Left lung (tissue), 10 donors: ENCODE results near the gene PPP1R9B. TPM values are rescaled to one million over a fixed set of nuclear protein-coding genes. Genes with fewer than 3 reads are reported as not detected.

ENCODE experiments used
- ATAC-seq: fragments of 200-7000 bp; cut with Tn5 transposase; one replicate; pipeline ENCODE4 v1.9.1; 2020; ENCODE audit warnings: moderate library complexity
- DNase-seq, 4 donors: peaks; one replicate each; pipeline ENCODE4 v3.0.0-alpha.2; 2013 to 2020
- H3K27ac ChIP-seq, 2 donors: fragments of 200-600 bp; sonication (generic) in 1 of 2; one replicate each; pipeline versions ENCODE4 v1.5.0 to v1.8.0; 2020 to 2021
- H3K27me3 ChIP-seq, 2 donors: fragments of 200-600 bp; sonication (generic) in 1 of 2; one replicate each; pipeline versions ENCODE4 v1.5.0 to v1.8.0; 2020 to 2021
- H3K36me3 ChIP-seq, 2 donors: fragments of 200-600 bp; sonication (generic) in 1 of 2; one replicate each; pipeline versions ENCODE4 v1.5.0 to v1.8.0; 2020 to 2021
- H3K4me1 ChIP-seq, 2 donors: fragments of 200-600 bp; one replicate each; pipeline ENCODE4 v1.8.0; 2021
- H3K4me3 ChIP-seq, 2 donors: fragments of 200-600 bp; sonication (generic) in 1 of 2; one replicate each; pipeline versions ENCODE4 v1.5.0 to v1.8.0; 2020 to 2021; ENCODE audit warnings: mild to moderate bottlenecking in 1 of 2
- H3K9me3 ChIP-seq, 2 donors: fragments of 200-600 bp; sonication (generic) in 1 of 2; one replicate each; pipeline versions ENCODE4 v1.5.0 to v1.8.0; 2020 to 2021
- intact Hi-C, 2 donors: fragments of 100-400 bp; cut with DNase I; formaldehyde crosslinking; loops; one replicate each; pipeline versions ENCODE4 v1.11.2 to v1.14.2; 2022
- polyA plus RNA-seq, 6 donors: library from polyadenylated mRNA; unstranded; fragments of 120-200 nt; gene quantifications; one replicate each; pipeline ENCODE4 v1.2.1, GENCODE V29; 2013; ENCODE audit not compliant: insufficient read length in 6 of 6
- total RNA-seq, 2 donors: library from RNA; stranded (reverse); fragmentation: NEBNext Ultra II Directional; extraction: Animal tissue kit (Norgen Biotek cat#: 25700); gene quantifications; one replicate each; pipeline ENCODE4 v1.2.1, GENCODE V29; 2021
- TF ChIP-seq, protein P1 (sequence below), 2 donors: fragments of 200-600 bp; sonication (generic) in 1 of 2; IDR thresholded peaks; one replicate each; pipeline versions ENCODE4 v1.5.0 to v1.8.0; 2021; ENCODE audit warnings: antibody characterized with exemption in 2 of 2
- donor health status: DM: no; HTN: yes; CAD: no.
- donor health status: DM: no; HTN: no; CAD: no.

The PPP1R9B gene
- total and polyA plus RNA-seq, 8 donors: 53.4 to 86.6 (median 67.3) TPM

DNA sequence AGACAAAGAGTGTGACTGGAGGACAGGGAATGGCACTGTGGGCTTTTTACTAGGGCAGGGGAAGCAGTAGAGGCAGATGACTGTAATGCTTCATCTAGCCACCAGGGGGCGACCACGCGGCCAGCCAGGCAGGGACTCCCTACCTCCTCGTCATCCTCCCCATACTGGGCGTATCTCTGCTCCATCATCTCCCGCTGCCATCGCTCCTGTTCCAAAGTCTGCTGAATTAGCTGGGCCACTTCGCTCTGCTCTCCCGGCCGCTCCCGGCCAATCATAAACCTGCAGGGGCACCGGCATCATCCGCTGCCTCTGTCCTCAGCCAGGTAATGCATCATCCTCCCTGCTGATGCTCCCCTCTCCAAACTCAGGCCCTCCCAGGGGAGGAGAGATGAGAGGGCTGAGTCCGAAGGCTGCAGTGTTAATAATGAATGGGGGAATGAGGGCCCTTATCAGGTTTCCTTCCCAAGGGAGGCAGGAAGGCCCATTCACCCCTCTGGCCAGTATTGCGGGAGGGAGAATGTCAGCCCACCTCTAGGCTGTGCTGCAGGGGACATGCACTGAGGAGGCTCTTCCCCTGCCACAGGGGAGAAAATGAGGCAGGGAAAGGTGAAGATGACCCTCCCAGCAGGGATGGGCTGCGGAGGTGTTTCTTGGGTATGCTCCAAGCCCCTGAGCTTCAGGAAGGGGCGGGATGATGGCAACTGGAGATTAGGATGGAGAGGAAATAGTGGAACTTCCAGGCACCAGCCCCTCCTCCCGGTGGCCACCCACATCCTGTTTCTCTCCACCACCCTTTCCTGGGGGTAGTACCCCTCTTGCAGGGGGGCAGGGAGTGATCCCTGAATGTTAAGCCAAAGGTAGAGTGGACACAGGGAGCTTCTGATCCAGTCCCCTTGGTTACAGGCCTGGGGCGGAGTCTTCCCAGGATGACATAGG, 10.3 kb downstream of the PPP1R9B start:
- intact Hi-C loops: no loop called here
- ATAC-seq: peak; percentile 92

DNA sequence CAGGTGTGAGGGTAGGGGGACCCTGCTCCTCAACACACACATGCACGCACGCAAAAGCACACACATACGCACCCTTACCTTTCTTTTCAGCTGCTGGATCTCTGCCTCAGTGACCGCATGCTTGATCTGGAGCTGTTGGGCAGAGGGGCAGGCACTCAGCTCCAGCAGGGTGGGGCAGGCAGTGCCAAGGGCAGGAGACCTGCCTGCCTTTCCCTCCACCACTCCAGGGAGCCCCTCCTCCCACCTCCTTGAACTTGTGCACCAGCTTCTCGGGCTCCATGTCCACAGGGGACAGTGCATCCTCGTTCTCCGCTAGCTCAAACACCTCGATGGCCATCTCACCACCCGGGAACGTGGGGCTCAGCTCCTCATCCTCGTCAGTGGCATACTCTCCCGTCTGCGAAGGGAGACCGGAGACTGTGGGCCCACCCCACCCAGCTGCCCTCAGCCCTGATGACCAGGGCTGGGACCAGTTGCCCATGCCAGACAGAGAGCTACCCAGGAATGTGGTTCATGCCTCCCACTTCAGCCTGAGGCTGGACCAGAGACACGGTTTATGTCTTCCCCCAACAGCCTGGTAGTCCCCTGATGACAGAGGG, 11.2 kb downstream of the PPP1R9B start:
- TF ChIP-seq, protein P1, sequence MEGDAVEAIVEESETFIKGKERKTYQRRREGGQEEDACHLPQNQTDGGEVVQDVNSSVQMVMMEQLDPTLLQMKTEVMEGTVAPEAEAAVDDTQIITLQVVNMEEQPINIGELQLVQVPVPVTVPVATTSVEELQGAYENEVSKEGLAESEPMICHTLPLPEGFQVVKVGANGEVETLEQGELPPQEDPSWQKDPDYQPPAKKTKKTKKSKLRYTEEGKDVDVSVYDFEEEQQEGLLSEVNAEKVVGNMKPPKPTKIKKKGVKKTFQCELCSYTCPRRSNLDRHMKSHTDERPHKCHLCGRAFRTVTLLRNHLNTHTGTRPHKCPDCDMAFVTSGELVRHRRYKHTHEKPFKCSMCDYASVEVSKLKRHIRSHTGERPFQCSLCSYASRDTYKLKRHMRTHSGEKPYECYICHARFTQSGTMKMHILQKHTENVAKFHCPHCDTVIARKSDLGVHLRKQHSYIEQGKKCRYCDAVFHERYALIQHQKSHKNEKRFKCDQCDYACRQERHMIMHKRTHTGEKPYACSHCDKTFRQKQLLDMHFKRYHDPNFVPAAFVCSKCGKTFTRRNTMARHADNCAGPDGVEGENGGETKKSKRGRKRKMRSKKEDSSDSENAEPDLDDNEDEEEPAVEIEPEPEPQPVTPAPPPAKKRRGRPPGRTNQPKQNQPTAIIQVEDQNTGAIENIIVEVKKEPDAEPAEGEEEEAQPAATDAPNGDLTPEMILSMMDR (IDR thresholded peaks at IDR 0.05): no peak
- intact Hi-C loops: no loop called here
- DNase-seq: no peak

More for the DNA sequence above, 10.3 kb downstream of the PPP1R9B start:
- Histone ChIP-seq H3K36me3 (peaks cover 0 to 100% of the 10 kb centered on the region in 2 donors), H3K9me3 (no peaks in the 10 kb centered on the region), H3K4me1 (peaks cover 14 to 63% of the 10 kb centered on the region in 2 donors), H3K27me3 (no peaks in the 10 kb centered on the region), H3K4me3 (peak overlapping the region in 1 of 2 donors; percentile 4), H3K27ac (peak overlapping the region; percentile 19 to 50)
- TF ChIP-seq, protein P1 (IDR thresholded peaks at IDR 0.05): peak; percentile 97 to 98
- peak in 3 of 4 donors; percentile 76 to 96 (median 82) for DNase-seq

DNA sequence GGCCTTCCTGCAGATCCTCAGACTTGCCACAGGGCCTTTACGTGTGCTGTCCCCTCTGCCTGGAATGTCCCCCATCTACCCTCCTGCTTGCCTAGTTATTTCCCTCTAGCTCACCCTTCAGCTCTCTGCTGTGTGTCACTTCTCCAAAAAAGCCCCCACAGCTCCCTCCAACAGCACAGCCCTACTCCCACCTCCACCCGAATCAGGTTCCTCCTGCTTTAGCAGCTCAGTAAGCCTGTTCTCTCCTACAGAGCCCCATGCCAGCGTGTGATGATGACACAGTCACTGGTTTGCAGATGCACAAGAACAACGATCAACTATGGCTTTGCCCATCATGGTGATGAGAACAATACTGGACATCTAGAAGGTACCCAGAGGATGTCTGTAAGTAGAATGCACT, 13.4 kb downstream of the PPP1R9B start:
- H3K9me3 ChIP-seq: no peaks in the 10 kb centered on the region
- no peaks in the 10 kb centered on the region for H3K27me3 ChIP-seq
- peaks cover 0 to 82% of the 10 kb centered on the region in 2 donors for H3K36me3 ChIP-seq
- peaks cover 8 to 45% of the 10 kb centered on the region in 2 donors for H3K4me1 ChIP-seq
- no peak for ATAC-seq
- no peak for DNase-seq
- H3K4me3 ChIP-seq: no peak overlapping the region
- no peak overlapping the region for H3K27ac ChIP-seq
- TF ChIP-seq, protein P1 (IDR thresholded peaks at IDR 0.05): no peak
- intact Hi-C loops: no loop called here

More for the DNA sequence above, 11.2 kb downstream of the PPP1R9B start:
- H3K27me3 ChIP-seq: no peaks in the 10 kb centered on the region
- ATAC-seq: no peak
- peak overlapping the region in 1 of 2 donors; percentile 50 for H3K27ac ChIP-seq
- no peak overlapping the region for H3K4me3 ChIP-seq
- no peaks in the 10 kb centered on the region for H3K9me3 ChIP-seq
- peaks cover 14 to 55% of the 10 kb centered on the region in 2 donors for H3K4me1 ChIP-seq
- peaks cover 0 to 100% of the 10 kb centered on the region in 2 donors for H3K36me3 ChIP-seq

DNA sequence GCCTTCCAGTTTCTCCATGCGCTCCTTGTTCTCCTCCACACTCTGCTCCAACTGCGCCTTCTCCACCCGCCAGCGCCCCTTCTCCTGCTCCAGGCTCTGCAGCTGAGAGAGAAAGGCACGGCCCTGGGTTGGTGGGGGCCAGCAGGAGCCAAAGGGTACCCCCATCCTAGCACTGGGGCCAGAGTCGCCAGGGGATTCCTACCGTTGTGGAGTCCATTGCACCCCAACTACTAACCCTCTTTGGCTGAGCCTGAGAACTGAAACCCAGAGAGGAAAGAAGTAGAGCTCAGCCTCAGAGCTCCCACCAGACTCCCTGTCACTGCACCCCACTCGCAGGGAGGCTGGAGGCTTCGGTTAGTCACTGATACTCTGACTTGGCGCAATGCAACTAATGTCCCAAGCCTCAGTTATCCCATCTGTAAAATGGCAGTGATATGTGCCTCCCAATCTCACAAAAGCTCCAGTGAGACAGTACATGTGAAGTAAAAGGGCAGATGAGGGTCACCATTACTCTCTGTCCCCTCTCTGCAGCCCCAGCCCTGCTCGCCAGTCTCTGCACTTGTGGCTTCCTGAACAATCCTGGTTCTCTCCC, 14.3 kb downstream of the PPP1R9B start:
- TF ChIP-seq, protein P1 (IDR thresholded peaks at IDR 0.05): no peak
- Histone ChIP-seq H3K27me3 (peaks cover 0 to under 1% of the 10 kb centered on the region in 2 donors), H3K4me3 (no peak overlapping the region), H3K4me1 (peaks cover 8 to 36% of the 10 kb centered on the region in 2 donors), H3K36me3 (peaks cover 0 to 74% of the 10 kb centered on the region in 2 donors), H3K27ac (no peak overlapping the region), H3K9me3 (no peaks in the 10 kb centered on the region)
- ATAC-seq: no peak
- DNase-seq: peak in 1 of 4 donors; percentile 69
- intact Hi-C loops: no loop called here
